DND-41 (cell line): Measurements from ENCODE around the gene HIP1.
"Not testable (repeated sequence)": the region's sequence is repeated elsewhere in the genome, so short reads cannot be mapped to it uniquely, and the experiment has no call there.

Source experiments
- ATAC-seq: fragments of 200-7000 bp; cut with Tn5 transposase; 3 replicates; pipeline ENCODE4 v1.9.1; 2021; ENCODE audit warnings: low read depth; ENCODE audit not compliant: insufficient read depth
- DNase-seq: peaks from one replicate; pipeline ENCODE4 v3.0.0-alpha.2; 2020
- H2AFZ ChIP-seq: 2 replicates; pipeline ENCODE4 v1.6.0; 2012; ENCODE audit warnings: low read depth, low read length
- H3K27ac ChIP-seq: 2 replicates; pipeline ENCODE4 v1.5.1; 2012; ENCODE audit warnings: low read length, inconsistent platforms
- H3K27me3 ChIP-seq: fragments of 200-600 bp; sonication (generic); 2 replicates; pipeline ENCODE4 v1.6.0; 2012; ENCODE audit warnings: low read length, mild to moderate bottlenecking, inconsistent platforms; ENCODE audit not compliant: insufficient read depth, poor library complexity
- H3K36me3 ChIP-seq: 2 replicates; pipeline ENCODE4 v1.5.1; 2012; ENCODE audit warnings: low read length, inconsistent platforms; ENCODE audit not compliant: insufficient read depth
- H3K4me1 ChIP-seq: 2 replicates; pipeline ENCODE4 v1.5.1; 2012; ENCODE audit warnings: mild to moderate bottlenecking, low read length; ENCODE audit not compliant: insufficient read depth
- H3K4me2 ChIP-seq: 2 replicates; pipeline ENCODE4 v1.6.0; 2012; ENCODE audit warnings: mild to moderate bottlenecking, moderate library complexity, low read length, inconsistent platforms; ENCODE audit not compliant: insufficient read depth
- H3K4me3 ChIP-seq, 2 experiments: fragments of 200-600 bp in 1 of 2; shearing (Covaris generic) in 1 of 2; 2 replicates each; pipeline ENCODE4 v1.5.1; 2012 to 2016; ENCODE audit warnings: inconsistent platforms in 2 of 2, low read length in 2 of 2, mild to moderate bottlenecking in 2 of 2, low read depth in 1 of 2, moderate library complexity in 1 of 2
- H3K79me2 ChIP-seq: 2 replicates; pipeline ENCODE4 v1.6.0; 2012; ENCODE audit warnings: low read length, inconsistent platforms; ENCODE audit not compliant: insufficient read depth
- H3K9ac ChIP-seq: 2 replicates; pipeline ENCODE4 v1.6.0; 2012; ENCODE audit warnings: low read depth, mild to moderate bottlenecking, inconsistent platforms, low read length, moderate library complexity
- H3K9me3 ChIP-seq: 2 replicates; pipeline ENCODE4 v1.5.1; 2012; ENCODE audit warnings: low read length, moderate library complexity, mild to moderate bottlenecking, inconsistent platforms; ENCODE audit not compliant: insufficient read depth, severe bottlenecking
- H4K20me1 ChIP-seq: 2 replicates; pipeline ENCODE4 v1.6.0; 2012; ENCODE audit warnings: low read length; ENCODE audit not compliant: insufficient read depth
- EZH2 ChIP-seq: IDR thresholded peaks from 3 replicates; pipeline ENCODE4 v1.6.1; 2012; ENCODE audit warnings: borderline replicate concordance, low read depth, mild to moderate bottlenecking, moderate library complexity, low read length, inconsistent platforms; ENCODE audit not compliant: severe bottlenecking
- TF ChIP-seq, protein P1 (sequence below): IDR thresholded peaks from 2 replicates; pipeline ENCODE4 v1.5.1; 2012; ENCODE audit warnings: borderline replicate concordance, low read length, moderate library complexity, mild to moderate bottlenecking; ENCODE audit not compliant: poor library complexity, severe bottlenecking; ENCODE audit errors: extremely low read depth

HIP1 gene

DNA sequence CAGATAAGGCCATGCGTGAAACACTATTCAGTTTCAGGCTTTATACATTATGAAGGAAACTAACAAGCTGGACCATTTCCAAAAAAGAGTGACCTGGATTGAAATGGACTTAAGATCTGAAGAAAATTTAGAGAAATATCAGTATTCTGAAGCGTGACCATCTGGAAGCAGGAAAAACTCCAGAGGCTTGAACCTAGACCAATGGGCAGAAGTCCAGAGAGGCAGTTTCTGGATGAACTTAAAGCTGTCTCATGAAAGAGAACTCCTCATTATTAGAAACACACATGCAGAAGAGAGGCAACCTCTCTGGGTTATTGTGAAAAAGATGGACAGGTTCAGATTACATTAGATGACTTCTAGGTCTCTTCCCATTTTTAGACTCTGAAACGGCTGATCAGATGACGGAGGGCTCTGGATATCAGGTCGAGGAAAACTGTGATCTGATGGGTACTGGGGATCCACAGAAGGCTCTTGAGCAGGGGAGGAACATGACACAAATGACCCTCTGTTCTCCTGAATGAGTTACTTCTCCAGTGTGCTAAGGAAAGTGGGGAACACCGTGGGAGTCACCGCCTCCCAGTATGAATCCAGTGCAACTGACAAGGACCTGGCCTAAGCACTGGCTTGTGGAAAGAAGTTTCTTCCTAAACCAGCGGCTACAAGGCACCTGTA, 130.2 kb downstream of the HIP1 start:
- no peak overlapping the region for H3K4me3 ChIP-seq
- no peaks in the 10 kb centered on the region for H4K20me1 ChIP-seq
- no peaks in the 10 kb centered on the region for H3K4me1 ChIP-seq
- no peak overlapping the region for H3K27ac ChIP-seq
- H3K79me2 ChIP-seq, result no peaks in the 10 kb centered on the region
- TF ChIP-seq EZH2, result no peak
- TF ChIP-seq, protein P1, sequence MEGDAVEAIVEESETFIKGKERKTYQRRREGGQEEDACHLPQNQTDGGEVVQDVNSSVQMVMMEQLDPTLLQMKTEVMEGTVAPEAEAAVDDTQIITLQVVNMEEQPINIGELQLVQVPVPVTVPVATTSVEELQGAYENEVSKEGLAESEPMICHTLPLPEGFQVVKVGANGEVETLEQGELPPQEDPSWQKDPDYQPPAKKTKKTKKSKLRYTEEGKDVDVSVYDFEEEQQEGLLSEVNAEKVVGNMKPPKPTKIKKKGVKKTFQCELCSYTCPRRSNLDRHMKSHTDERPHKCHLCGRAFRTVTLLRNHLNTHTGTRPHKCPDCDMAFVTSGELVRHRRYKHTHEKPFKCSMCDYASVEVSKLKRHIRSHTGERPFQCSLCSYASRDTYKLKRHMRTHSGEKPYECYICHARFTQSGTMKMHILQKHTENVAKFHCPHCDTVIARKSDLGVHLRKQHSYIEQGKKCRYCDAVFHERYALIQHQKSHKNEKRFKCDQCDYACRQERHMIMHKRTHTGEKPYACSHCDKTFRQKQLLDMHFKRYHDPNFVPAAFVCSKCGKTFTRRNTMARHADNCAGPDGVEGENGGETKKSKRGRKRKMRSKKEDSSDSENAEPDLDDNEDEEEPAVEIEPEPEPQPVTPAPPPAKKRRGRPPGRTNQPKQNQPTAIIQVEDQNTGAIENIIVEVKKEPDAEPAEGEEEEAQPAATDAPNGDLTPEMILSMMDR, result no peak
- H3K36me3 ChIP-seq, result no peaks in the 10 kb centered on the region
- ATAC-seq (no peak), DNase-seq (no peak)
- H3K9ac ChIP-seq, result no peak overlapping the region
- no peaks in the 10 kb centered on the region for H3K9me3 ChIP-seq
- no peak overlapping the region for H2AFZ ChIP-seq
- no peaks in the 10 kb centered on the region for H3K27me3 ChIP-seq
- no peak overlapping the region for H3K4me2 ChIP-seq

DNA sequence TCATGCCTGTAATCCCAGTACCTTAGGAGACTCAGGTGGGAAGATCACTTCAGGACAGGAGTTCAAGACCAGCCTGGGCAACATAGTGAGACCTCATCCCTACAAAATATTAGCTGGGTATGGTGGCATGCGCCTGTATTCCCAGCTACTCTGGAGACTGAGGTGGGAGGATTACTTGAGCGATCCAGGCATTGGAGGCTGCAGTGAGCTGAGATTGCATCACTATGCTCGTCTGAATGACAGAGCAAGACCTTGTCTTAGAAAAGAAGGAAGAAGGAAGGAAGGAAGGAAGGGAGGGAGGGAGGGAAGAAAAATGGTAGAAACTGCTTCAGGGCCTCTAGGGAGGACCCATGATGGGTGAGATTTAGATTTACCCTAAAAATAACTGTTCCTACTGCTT, 134.3 kb downstream of the HIP1 start:
- Histone ChIP-seq H3K9ac (no peak overlapping the region), H4K20me1 (no peaks in the 10 kb centered on the region), H3K27ac (no peak overlapping the region), H3K4me3 (no peak overlapping the region), H3K4me1 (no peaks in the 10 kb centered on the region), H3K79me2 (no peaks in the 10 kb centered on the region), H3K27me3 (no peaks in the 10 kb centered on the region), H2AFZ (no peak overlapping the region), H3K4me2 (no peak overlapping the region), H3K9me3 (no peaks in the 10 kb centered on the region), H3K36me3 (no peaks in the 10 kb centered on the region)
- TF ChIP-seq EZH2, result no peak
- TF ChIP-seq, protein P1, result no peak
- DNase-seq (no peak), ATAC-seq (no peak)

DNA sequence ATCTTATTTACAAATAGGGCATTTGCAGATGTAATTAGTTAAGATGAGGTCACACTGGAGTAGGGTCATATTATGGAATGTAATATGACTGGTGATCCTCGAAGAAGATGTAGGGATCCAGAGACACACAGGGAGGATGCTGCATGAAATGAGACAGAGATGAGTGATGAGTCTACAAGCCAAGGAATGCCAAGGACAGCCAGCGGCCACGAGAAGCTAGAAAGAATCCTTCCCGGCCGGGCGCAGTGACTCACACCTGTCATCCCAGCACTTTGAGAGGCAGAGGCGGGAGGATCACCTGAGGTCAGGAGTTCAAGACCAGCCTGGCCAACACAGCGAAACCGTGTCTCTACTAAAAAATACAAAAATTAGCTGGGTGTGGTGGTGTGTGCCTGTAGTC, 135.9 kb downstream of the HIP1 start:
- not testable (repeated sequence) for DNase-seq, H3K36me3 ChIP-seq, H3K27me3 ChIP-seq, H3K79me2 ChIP-seq, H3K4me2 ChIP-seq, H3K9me3 ChIP-seq, H3K27ac ChIP-seq, ATAC-seq, H2AFZ ChIP-seq, H3K4me3 ChIP-seq, H3K9ac ChIP-seq, H4K20me1 ChIP-seq, H3K4me1 ChIP-seq

DNA sequence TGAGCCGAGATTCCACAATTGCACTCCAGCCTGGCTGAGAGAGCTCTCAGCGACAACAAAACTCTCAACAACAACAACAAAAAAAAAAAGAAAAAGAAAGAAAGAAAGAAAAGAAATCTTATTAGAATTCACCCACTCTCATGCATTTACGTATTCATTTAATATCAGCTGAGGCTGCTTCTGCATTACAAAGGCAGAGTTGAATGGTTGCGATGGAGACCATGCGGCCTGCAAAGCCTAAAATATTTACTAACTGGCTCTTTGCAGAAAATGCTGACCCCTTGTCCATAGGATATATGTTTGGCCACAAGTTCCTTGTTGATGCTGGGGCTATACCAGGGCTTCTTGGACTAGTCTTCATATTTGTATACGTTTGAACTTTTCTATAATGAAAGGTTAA, 137.2 kb downstream of the HIP1 start:
- Histone ChIP-seq H3K36me3 (no peaks in the 10 kb centered on the region), H3K27me3 (no peaks in the 10 kb centered on the region), H3K9me3 (no peaks in the 10 kb centered on the region), H3K79me2 (no peaks in the 10 kb centered on the region), H3K4me1 (no peaks in the 10 kb centered on the region), H3K4me2 (no peak overlapping the region), H4K20me1 (no peaks in the 10 kb centered on the region), H3K9ac (no peak overlapping the region), H3K27ac (no peak overlapping the region), H2AFZ (no peak overlapping the region), H3K4me3 (no peak overlapping the region)
- TF ChIP-seq, protein P1, result no peak
- no peak for TF ChIP-seq EZH2
- ATAC-seq (no peak), DNase-seq (no peak)

DNA sequence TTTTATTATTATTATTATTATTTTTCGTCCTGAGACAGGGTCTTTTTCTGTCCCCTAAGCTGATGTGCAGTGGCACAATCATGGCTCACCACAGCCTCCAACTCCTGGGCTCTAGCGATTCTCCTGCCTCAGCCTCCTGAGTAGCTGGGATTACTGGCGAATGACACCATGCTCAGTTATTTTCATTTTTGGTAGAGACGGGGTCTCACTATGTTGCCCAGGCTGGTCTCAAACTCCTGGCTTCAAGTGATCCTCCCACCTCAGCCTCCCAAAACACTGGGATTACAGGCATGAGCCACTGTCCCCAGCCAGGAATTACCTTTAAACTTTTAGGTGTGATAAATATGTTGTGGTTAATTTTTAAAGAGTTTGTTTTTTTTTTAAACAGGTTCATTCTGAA, 138.0 kb downstream of the HIP1 start:
- H3K4me1 ChIP-seq, H3K4me3 ChIP-seq, H4K20me1 ChIP-seq, H3K36me3 ChIP-seq, H3K79me2 ChIP-seq, H3K27ac ChIP-seq, H3K27me3 ChIP-seq, H3K9me3 ChIP-seq, H3K9ac ChIP-seq, DNase-seq, H2AFZ ChIP-seq, ATAC-seq, H3K4me2 ChIP-seq: not testable (repeated sequence)
